Body of pancreas (tissue), 4 donors: ENCODE results near the gene GFY.

Experiments used
- CTCF ChIP-seq, 7 experiments: fragments of 450-650 bp in 4 of 7; fragments of 200-600 bp in 3 of 7; sonication (generic) in 3 of 7; IDR thresholded peaks; one replicate each; pipeline ENCODE4 v1.5.1; 2016 to 2019; ENCODE audit warnings: antibody characterized with exemption in 7 of 7
- POLR2A ChIP-seq, 3 donors: fragments of 450-650 bp; IDR thresholded peaks; one replicate each; pipeline ENCODE4 v1.6.1; 2016; ENCODE audit warnings: antibody characterized with exemption in 3 of 3, mild to moderate bottlenecking in 2 of 3

GRCh38 chr19:49453757-49454240, 28.6 kb downstream of the GFY start:
- TF ChIP-seq POLR2A (IDR thresholded peaks at IDR 0.05) (no peak), CTCF (IDR thresholded peaks at IDR 0.05) (peak in 1 of 7 experiments; percentile 7)
